ENCODE measurements around the gene AOC3. TPM values are rescaled to one million over a fixed set of nuclear protein-coding genes. Genes with fewer than 3 reads are reported as not detected.

The AOC3 gene
- total and polyA plus RNA-seq, 2 of the 8 experiments (the other 6 are each of a cell fraction or from before 2014, with no cell fraction given): 2.5 to 2.7 TPM

DNA sequence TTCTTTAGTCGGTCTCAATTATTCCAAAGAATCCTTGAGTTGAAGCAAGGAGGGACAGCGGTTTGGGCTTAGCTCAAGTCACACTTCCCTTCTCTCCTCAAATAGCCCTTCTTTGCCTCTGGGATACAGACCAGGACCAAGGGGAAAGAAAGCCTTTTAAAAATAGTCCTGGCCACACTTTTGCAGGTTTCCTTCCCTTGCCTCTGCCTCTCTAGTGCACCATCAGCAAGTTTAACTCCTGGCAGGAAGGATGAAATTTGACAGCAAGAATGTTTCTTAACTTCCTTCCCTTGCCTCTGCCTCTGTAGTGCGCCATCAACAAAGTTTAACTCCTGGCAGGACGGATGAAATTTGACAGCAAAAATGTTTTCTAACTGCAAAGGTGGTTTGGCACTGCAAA, 42.4 kb downstream of the AOC3 start:
- H3K9me3 ChIP-seq (ENCODE audit: insufficient read depth in 2 of 2, low read depth in 1 of 2, low read length in 1 of 2): no peaks in the 10 kb centered on the region
- H3K4ac ChIP-seq (replicated peaks; ENCODE audit: insufficient read length, low read depth, low read length): no peak overlapping the region
- no peak overlapping the region for H4K8ac ChIP-seq (ENCODE audit: extremely low read depth, insufficient read depth, low read length)
- FAIRE-seq (no peak), DNase-seq (ENCODE audit: low read depth in 1 of 2, low spot score in 2 of 2) (no peak)
- H4K5ac ChIP-seq (ENCODE audit: insufficient read length, low read depth, low read length): no peak overlapping the region
- H3K79me1 ChIP-seq (ENCODE audit: low read depth, low read length): no peaks in the 10 kb centered on the region
- no peak overlapping the region; a peak in 1 of 4 replicates for H3K4me2 ChIP-seq (ENCODE audit: insufficient read depth in 1 of 2, low read depth in 2 of 2, low read length in 2 of 2)
- peaks cover 0 to 8% (median 2%) of the 10 kb centered on the region in 4 experiments; a peak in 3 of 7 replicates for H3K4me1 ChIP-seq (replicated peaks in 1 of 4; ENCODE audit: control insufficient read depth in 3 of 4, insufficient read depth in 4 of 4, low read length in 3 of 4)
- WGBS, 2 experiments (ENCODE audit: extremely low coverage in 1 of 2, insufficient coverage in 1 of 2, insufficient read length in 1 of 2, insufficient replicate concordance in 2 of 2, low coverage in 1 of 2, low lambda C conversion rate in 2 of 2, missing lambda C conversion rate in 1 of 2): 87% methylated on average over 4 of the region's 4 CpGs; no CpG with 5 or more reads in 1 of the 2 experiments
- H3K9ac ChIP-seq (replicated peaks in 1 of 4; ENCODE audit: extremely low read depth in 1 of 4, low read depth in 3 of 4, low read length in 3 of 4): no peak overlapping the region
- H3K23me2 ChIP-seq (ENCODE audit: low read depth, low read length): no peaks in the 10 kb centered on the region
- no peak overlapping the region for H4K91ac ChIP-seq (replicated peaks; ENCODE audit: insufficient read length, low read length)
- no peaks in the 10 kb centered on the region for H3K27me3 ChIP-seq (replicated peaks in 1 of 4; ENCODE audit: control insufficient read depth in 3 of 4, extremely low read depth in 1 of 4, insufficient read depth in 3 of 4, low read length in 3 of 4)
- H2AK5ac ChIP-seq (ENCODE audit: low read depth, low read length): no peak overlapping the region
- no peaks in the 10 kb centered on the region for H4K20me1 ChIP-seq (replicated peaks in 1 of 2; ENCODE audit: control insufficient read depth in 1 of 2, insufficient read depth in 2 of 2, low read length in 2 of 2)
- H3K14ac ChIP-seq (ENCODE audit: insufficient read length): no peak overlapping the region
- peak overlapping the region; percentile 73 for H2AFZ ChIP-seq (ENCODE audit: low read length)
- H2BK120ac ChIP-seq (replicated peaks; ENCODE audit: low read depth, low read length): no peak overlapping the region
- TF ChIP-seq CBX8 (IDR thresholded peaks at IDR 0.05; ENCODE audit: borderline replicate concordance, low read depth, low read length) (no peak), NANOG (IDR thresholded peaks at IDR 0.05; ENCODE audit: insufficient read depth, low read depth, low read length, poor library complexity, severe bottlenecking) (no peak)
- no peak overlapping the region for H3K23ac ChIP-seq (ENCODE audit: insufficient read length)
- H3K79me2 ChIP-seq (ENCODE audit: control insufficient read depth in 1 of 2, insufficient read depth in 2 of 2, low read length in 2 of 2): no peaks in the 10 kb centered on the region
- no peak overlapping the region for H3K4me3 ChIP-seq (ENCODE audit: extremely low read depth in 1 of 4, insufficient read depth in 2 of 4, low read depth in 3 of 4, low read length in 4 of 4)
- CTCF ChIA-PET (ENCODE audit: partially characterized antibody): interaction anchor here (1.5 kb wide), 1 partner anchor 9 kb away, joined by 3 read pairs; no protein-coding TSS in a partner anchor
- H3K36me3 ChIP-seq (ENCODE audit: control insufficient read depth in 2 of 4, insufficient read depth in 4 of 4, low read length in 3 of 4): no peaks in the 10 kb centered on the region
- no peak overlapping the region for H3K56ac ChIP-seq (replicated peaks; ENCODE audit: insufficient read length, low read depth, low read length)
- H3K18ac ChIP-seq (ENCODE audit: extremely low read depth, low read length): no peak overlapping the region
- no peak overlapping the region for H2BK15ac ChIP-seq (ENCODE audit: low read length)
- no peak overlapping the region for H2BK5ac ChIP-seq (ENCODE audit: low read depth, low read length)
- H2BK12ac ChIP-seq (ENCODE audit: low read depth, low read length): no peak overlapping the region
- no peak overlapping the region for H2BK20ac ChIP-seq (ENCODE audit: low read length)
- no peak overlapping the region for H3K27ac ChIP-seq (ENCODE audit: low read depth, low read length)
- POLR2A ChIA-PET (ENCODE audit: partially characterized antibody): interaction anchor here (0.9 to 1.0 kb wide), 2 partner anchors 95 to 105 kb away, joined by 3 to 5 read pairs; partner anchors contain the start of genes CNTD1, COA3 and RPL27

Measured in H1 (cell line).